Hepatocyte (in vitro differentiated cells): ENCODE data around the gene KCTD17.

Source experiments
- EZH2 ChIP-seq: fragments of 200-600 bp; sonication (generic); IDR thresholded peaks from 2 replicates; pipeline ENCODE4 v1.6.1; 2016; ENCODE audit warnings: antibody characterized with exemption, mild to moderate bottlenecking, borderline replicate concordance
- EZH2phosphoT487 ChIP-seq: fragments of 200-600 bp; sonication (generic); IDR thresholded peaks from one replicate; pipeline ENCODE4 v1.6.1; 2018; ENCODE audit warnings: antibody characterized with exemption, mild to moderate bottlenecking, low read depth, moderate library complexity; ENCODE audit not compliant: unreplicated experiment, severe bottlenecking
- TF ChIP-seq, protein P1 (sequence below): fragments of 200-600 bp; sonication (generic); IDR thresholded peaks from 2 replicates; pipeline ENCODE4 v1.5.1; 2016; ENCODE audit warnings: antibody characterized with exemption, mild to moderate bottlenecking; ENCODE audit not compliant: poor library complexity

- TF ChIP-seq, protein P1, sequence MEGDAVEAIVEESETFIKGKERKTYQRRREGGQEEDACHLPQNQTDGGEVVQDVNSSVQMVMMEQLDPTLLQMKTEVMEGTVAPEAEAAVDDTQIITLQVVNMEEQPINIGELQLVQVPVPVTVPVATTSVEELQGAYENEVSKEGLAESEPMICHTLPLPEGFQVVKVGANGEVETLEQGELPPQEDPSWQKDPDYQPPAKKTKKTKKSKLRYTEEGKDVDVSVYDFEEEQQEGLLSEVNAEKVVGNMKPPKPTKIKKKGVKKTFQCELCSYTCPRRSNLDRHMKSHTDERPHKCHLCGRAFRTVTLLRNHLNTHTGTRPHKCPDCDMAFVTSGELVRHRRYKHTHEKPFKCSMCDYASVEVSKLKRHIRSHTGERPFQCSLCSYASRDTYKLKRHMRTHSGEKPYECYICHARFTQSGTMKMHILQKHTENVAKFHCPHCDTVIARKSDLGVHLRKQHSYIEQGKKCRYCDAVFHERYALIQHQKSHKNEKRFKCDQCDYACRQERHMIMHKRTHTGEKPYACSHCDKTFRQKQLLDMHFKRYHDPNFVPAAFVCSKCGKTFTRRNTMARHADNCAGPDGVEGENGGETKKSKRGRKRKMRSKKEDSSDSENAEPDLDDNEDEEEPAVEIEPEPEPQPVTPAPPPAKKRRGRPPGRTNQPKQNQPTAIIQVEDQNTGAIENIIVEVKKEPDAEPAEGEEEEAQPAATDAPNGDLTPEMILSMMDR, result no peak
- TF ChIP-seq EZH2, result no peak
- no peak for TF ChIP-seq EZH2phosphoT487
These were observed 43.9 kb upstream of the KCTD17 start for GRCh38 chr22:37007651-37008050.
